B cell (primary cell): Measurements from ENCODE around the gene TSSK6.

Experiments used
- EZH2 ChIP-seq: IDR thresholded peaks from 2 replicates; pipeline ENCODE4 v1.6.1; 2012; ENCODE audit warnings: borderline replicate concordance, low read depth, mild to moderate bottlenecking, moderate library complexity, low read length; ENCODE audit not compliant: insufficient read depth, poor library complexity, severe bottlenecking
- TF ChIP-seq, protein P1 (sequence below): fragments of 200-600 bp; IDR thresholded peaks from one replicate; pipeline ENCODE4 v1.8.0; 2022; ENCODE audit warnings: antibody characterized with exemption, mild to moderate bottlenecking

DNA sequence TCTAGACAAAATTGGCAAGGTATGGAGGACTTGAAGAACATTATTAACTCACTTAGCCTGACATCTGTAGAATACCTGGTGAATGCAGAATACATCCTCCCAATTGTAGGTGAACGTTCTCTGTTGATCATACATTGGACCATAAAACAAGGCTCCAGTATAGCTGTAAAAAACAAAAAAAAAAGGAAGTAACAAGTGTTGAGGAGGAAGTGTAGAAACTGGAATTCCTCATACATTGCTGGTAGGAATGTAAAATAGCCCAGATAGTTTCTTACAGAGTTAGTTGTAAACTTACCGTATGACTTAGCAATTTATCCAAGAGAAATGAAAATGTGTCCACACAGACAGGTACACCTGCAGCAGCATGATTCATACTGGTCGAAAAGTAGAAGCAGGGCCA lies 44.8 kb downstream of the TSSK6 start:
- TF ChIP-seq EZH2: no peak
- TF ChIP-seq, protein P1, sequence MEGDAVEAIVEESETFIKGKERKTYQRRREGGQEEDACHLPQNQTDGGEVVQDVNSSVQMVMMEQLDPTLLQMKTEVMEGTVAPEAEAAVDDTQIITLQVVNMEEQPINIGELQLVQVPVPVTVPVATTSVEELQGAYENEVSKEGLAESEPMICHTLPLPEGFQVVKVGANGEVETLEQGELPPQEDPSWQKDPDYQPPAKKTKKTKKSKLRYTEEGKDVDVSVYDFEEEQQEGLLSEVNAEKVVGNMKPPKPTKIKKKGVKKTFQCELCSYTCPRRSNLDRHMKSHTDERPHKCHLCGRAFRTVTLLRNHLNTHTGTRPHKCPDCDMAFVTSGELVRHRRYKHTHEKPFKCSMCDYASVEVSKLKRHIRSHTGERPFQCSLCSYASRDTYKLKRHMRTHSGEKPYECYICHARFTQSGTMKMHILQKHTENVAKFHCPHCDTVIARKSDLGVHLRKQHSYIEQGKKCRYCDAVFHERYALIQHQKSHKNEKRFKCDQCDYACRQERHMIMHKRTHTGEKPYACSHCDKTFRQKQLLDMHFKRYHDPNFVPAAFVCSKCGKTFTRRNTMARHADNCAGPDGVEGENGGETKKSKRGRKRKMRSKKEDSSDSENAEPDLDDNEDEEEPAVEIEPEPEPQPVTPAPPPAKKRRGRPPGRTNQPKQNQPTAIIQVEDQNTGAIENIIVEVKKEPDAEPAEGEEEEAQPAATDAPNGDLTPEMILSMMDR: no peak
